22Rv1 (cell line): Measurements from ENCODE around the gene PLAAT3.

Experiments
- ZFX ChIP-seq: fragments of 450-650 bp; IDR thresholded peaks from 2 replicates; pipeline ENCODE4 v1.6.1; 2017; ENCODE audit warnings: antibody characterized with exemption, borderline replicate concordance
- TF ChIP-seq, protein P1 (sequence below): fragments of 450-650 bp; IDR thresholded peaks from 2 replicates; pipeline ENCODE4 v1.5.1; 2017; ENCODE audit warnings: mild to moderate bottlenecking

DNA sequence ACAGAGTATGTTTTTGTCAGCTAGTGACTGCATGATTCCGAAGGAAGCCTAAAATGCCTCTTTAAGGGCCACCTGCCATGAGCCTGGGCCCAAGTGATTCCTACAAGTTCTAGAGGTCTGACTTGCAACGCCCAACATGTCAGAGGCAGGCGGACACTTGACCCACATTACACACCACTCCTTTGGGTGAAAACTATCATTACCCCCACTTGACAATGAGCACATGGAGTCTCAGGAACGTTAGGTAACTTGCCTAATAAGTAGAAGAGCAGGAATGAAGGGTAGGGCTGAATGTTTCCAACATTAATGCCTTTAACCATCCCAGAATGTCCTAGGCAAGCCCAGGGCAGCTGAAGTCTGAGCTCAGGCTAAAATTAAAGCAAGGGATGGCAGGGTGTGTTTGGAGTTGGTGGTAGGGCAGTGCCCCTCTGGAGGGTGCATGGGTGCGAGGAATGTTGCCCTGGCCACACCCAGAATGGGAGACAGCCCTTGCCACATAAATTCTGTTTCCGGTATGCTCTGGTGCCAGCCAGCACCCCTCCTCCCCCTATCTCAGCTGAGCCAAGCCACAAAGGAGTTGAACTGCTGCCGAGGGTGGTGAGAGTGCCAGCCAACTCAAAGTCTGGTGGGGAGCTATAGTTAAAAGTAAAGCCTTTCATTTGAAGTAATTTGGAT lies 53.6 kb downstream of the PLAAT3 start:
- TF ChIP-seq, protein P1, sequence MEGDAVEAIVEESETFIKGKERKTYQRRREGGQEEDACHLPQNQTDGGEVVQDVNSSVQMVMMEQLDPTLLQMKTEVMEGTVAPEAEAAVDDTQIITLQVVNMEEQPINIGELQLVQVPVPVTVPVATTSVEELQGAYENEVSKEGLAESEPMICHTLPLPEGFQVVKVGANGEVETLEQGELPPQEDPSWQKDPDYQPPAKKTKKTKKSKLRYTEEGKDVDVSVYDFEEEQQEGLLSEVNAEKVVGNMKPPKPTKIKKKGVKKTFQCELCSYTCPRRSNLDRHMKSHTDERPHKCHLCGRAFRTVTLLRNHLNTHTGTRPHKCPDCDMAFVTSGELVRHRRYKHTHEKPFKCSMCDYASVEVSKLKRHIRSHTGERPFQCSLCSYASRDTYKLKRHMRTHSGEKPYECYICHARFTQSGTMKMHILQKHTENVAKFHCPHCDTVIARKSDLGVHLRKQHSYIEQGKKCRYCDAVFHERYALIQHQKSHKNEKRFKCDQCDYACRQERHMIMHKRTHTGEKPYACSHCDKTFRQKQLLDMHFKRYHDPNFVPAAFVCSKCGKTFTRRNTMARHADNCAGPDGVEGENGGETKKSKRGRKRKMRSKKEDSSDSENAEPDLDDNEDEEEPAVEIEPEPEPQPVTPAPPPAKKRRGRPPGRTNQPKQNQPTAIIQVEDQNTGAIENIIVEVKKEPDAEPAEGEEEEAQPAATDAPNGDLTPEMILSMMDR: no peak
- TF ChIP-seq ZFX: no peak
